Coronary artery (tissue), 2 donors: ENCODE results near the gene NBAS.

Experiments used
- DNase-seq: peaks from one replicate; pipeline ENCODE4 v3.0.0-alpha.2; 2017; ENCODE audit warnings: low spot score
- H3K27ac ChIP-seq, 2 donors: fragments of 200-600 bp; sonication (generic); one replicate each; pipeline ENCODE4 v1.5.1; 2016 to 2019
- H3K4me3 ChIP-seq: fragments of 200-600 bp; sonication (generic); 2 replicates; pipeline ENCODE4 v1.5.1; 2016; ENCODE audit warnings: mild to moderate bottlenecking, moderate library complexity
- TF ChIP-seq, protein P1 (sequence below): fragments of 200-600 bp; sonication (generic); IDR thresholded peaks from one replicate; pipeline ENCODE4 v1.5.1; 2019; ENCODE audit warnings: antibody characterized with exemption

Gene NBAS

DNA sequence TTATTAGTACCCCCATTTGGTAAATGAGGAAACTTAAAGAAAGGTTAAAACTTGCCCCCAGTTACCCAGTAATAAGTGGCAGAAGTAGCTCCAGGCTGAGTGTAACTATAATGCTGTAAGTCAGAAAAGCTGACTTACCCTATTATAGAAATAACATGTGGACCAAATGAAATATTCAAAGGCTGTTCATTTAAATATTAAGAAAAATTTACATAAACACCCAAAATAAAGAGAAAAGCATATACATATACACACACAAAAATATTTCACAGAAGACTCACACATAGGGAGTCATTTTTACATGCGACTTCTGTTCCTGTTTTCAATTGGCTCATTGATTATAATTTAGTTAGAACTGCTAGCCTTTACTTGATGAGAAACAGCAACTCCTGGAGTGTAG, 189.1 kb downstream of the NBAS start:
- TF ChIP-seq, protein P1, sequence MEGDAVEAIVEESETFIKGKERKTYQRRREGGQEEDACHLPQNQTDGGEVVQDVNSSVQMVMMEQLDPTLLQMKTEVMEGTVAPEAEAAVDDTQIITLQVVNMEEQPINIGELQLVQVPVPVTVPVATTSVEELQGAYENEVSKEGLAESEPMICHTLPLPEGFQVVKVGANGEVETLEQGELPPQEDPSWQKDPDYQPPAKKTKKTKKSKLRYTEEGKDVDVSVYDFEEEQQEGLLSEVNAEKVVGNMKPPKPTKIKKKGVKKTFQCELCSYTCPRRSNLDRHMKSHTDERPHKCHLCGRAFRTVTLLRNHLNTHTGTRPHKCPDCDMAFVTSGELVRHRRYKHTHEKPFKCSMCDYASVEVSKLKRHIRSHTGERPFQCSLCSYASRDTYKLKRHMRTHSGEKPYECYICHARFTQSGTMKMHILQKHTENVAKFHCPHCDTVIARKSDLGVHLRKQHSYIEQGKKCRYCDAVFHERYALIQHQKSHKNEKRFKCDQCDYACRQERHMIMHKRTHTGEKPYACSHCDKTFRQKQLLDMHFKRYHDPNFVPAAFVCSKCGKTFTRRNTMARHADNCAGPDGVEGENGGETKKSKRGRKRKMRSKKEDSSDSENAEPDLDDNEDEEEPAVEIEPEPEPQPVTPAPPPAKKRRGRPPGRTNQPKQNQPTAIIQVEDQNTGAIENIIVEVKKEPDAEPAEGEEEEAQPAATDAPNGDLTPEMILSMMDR, result no peak
- Histone ChIP-seq H3K4me3 (no peak overlapping the region), H3K27ac (no peak overlapping the region)
- DNase-seq, result no peak

DNA sequence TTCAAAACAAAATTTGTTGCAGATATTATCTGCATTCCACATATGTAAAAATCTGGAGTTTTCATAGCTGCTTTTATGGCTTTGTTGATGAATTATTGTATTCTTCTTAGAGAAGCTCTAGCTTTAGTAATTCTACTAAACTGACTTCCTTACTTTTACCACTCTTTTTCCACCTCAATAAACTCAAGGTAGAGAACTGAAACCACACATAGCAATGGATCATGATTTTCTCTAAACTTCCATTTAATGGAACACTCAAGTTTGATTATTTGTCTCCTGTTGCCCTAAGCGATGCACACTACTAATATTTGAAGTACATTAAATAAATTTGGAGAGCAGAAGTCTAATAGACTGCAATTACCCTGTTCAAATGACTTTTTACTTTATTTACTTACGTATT, 192.0 kb downstream of the NBAS start:
- Histone ChIP-seq H3K27ac (no peak overlapping the region), H3K4me3 (no peak overlapping the region)
- no peak for DNase-seq
- TF ChIP-seq, protein P1, result no peak

DNA sequence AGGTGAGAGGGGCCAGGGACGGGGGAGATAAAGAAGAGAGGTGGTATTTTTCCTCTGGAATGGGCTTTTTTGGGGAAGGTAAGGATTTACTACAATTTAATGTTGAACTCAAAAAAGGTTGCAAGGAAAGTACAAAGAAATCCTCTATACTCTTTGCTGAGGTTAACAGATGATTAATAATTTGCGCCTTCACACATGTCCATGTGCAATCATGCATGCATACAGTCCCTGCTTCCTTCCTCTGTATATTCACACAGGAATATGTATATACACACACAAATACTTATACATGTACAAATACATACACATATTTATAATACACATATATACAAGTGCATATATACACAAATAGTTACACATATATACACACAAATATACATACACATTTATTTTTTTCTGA, 193.4 kb downstream of the NBAS start:
- H3K4me3 ChIP-seq, result no peak overlapping the region
- H3K27ac ChIP-seq, result no peak overlapping the region
- no peak for DNase-seq
- TF ChIP-seq, protein P1, result no peak

DNA sequence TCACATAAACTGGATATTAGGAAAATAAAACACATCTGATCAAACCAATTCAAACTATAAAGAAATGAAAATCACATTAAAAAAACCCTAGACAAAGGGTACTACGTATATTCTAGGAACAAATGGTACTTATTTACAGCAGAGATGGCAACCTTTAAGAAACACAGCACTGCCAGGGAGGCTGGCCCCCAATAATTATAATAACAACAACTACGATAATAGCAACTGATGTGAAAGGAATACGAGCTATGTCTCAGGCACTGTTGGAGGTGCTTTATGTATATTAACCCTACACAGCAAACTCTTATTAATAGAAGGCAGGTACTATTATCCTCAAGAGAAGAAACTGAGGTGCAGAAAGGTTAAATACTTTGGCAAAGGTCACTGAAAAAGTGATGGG, 193.9 kb downstream of the NBAS start:
- DNase-seq, result no peak
- H3K27ac ChIP-seq, result no peak overlapping the region
- TF ChIP-seq, protein P1, result no peak
- H3K4me3 ChIP-seq, result no peak overlapping the region

DNA sequence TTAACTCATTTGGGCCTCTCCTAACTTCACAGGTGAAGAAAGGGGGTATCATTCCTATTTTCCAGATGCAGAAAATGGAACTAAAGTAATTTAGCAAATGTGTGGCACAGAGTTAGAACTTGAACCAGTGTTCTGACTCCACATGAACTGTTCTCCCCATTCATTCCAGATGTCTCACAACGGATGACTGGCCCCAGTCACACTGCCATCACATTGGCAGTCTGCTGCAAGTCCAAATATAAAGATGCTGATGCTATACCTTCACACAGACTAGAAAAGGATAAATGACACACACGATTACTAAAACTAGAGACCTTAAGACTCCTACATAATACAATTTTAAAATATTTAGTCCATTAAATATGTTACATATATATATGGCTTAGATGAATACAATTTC, 195.7 kb downstream of the NBAS start:
- no peak overlapping the region for H3K27ac ChIP-seq
- TF ChIP-seq, protein P1, result no peak
- no peak overlapping the region for H3K4me3 ChIP-seq

DNA sequence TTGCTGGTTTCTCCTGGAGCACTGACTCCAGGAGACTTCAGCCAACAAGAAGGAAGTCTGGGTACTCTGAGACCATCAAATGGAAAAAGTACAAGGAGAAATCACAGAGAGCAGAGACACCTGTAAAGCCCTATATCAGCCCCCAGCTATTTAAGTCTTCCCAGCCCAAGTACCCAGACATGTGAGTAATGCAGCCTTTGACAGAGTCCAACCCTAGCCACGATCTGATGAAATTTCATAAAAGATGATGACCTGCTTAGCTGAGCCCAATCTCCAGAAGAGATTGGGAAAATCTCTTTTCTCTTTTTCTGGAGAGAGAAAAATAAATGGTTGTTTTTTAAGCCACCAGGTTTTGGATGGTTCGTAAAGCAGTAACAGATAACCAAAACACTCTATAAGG, 196.6 kb downstream of the NBAS start:
- H3K27ac ChIP-seq, result no peak overlapping the region
- H3K4me3 ChIP-seq, result no peak overlapping the region
- TF ChIP-seq, protein P1, result no peak
- DNase-seq, result no peak

More for the DNA sequence above, 195.7 kb downstream of the NBAS start:
- DNase-seq, result no peak

DNA sequence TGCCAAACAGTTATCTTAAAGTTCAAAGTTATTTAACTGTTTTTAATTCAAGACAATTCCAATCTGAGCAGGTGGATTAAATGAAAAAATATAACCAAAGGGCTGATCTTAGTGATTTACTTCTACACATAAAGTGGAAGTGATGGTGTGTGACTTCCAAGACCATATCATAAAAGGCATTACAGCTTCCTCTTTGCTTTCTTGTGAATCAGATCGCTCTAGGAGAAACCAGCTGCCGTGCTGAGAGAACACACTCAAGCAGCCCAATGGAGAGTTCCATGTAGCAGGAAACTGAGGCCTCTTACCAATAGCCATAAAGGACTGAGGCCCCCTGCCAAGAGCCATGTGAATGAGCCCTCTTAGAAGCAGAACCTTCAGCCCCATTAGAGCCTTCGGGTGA, 197.4 kb downstream of the NBAS start:
- TF ChIP-seq, protein P1, result no peak
- no peak for DNase-seq
- Histone ChIP-seq H3K27ac (no peak overlapping the region), H3K4me3 (no peak overlapping the region)
